ENCODE data around the gene CNGB1.

DNA sequence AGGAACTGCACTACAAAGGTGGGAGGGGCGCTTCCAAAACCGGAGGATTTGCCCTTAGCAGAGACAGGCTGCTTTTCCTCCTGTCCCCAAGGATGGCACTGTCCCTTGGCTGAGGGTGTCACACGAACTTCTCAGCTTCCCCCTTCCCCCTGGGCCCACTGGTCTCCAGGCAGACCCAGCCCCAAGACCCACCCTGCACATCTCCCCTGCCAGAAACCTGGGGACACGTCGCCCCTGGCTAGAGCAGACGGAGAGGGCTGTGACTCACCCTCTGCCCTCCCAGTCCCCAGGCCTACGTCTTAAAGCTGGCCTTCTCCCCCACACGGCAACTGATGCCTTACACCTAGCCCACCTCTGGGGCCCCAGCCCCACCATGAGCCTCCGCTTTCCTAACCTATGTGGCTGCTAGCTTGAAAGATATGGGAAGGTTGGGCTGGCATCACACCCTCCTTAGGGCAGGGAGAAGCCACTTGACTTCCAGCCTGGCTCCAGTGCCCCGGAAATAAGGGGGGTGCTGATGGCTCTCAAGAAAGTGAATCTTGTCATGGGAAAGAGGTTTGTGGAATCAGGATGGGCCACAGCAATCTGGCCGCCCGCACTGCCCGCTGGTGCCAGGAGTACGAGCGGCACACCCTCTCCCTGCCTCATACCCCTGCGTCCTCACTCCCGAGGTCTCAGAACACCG, 24.9 kb upstream of the CNGB1 start:
- no peak for TF ChIP-seq EZH2 (IDR thresholded peaks at IDR 0.05; ENCODE audit: low read length)
- TF ChIP-seq, protein P1, sequence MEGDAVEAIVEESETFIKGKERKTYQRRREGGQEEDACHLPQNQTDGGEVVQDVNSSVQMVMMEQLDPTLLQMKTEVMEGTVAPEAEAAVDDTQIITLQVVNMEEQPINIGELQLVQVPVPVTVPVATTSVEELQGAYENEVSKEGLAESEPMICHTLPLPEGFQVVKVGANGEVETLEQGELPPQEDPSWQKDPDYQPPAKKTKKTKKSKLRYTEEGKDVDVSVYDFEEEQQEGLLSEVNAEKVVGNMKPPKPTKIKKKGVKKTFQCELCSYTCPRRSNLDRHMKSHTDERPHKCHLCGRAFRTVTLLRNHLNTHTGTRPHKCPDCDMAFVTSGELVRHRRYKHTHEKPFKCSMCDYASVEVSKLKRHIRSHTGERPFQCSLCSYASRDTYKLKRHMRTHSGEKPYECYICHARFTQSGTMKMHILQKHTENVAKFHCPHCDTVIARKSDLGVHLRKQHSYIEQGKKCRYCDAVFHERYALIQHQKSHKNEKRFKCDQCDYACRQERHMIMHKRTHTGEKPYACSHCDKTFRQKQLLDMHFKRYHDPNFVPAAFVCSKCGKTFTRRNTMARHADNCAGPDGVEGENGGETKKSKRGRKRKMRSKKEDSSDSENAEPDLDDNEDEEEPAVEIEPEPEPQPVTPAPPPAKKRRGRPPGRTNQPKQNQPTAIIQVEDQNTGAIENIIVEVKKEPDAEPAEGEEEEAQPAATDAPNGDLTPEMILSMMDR (optimal IDR thresholded peaks at IDR 0.05 in 1 of 3, IDR thresholded peaks at IDR 0.05 in 1 of 3, conservative IDR thresholded peaks at IDR 0.05 in 1 of 3; ENCODE audit: extremely low read depth in 1 of 3, insufficient read depth in 2 of 3, low read length in 3 of 3): no peak

All from keratinocyte (primary cell).